ENCODE data around the gene NUBP2. TPM values are rescaled to one million over a fixed set of nuclear protein-coding genes. Genes with fewer than 3 reads are reported as not detected.

The NUBP2 gene
- total RNA-seq, 1 donor from 2014 or later = 49.8 TPM

DNA sequence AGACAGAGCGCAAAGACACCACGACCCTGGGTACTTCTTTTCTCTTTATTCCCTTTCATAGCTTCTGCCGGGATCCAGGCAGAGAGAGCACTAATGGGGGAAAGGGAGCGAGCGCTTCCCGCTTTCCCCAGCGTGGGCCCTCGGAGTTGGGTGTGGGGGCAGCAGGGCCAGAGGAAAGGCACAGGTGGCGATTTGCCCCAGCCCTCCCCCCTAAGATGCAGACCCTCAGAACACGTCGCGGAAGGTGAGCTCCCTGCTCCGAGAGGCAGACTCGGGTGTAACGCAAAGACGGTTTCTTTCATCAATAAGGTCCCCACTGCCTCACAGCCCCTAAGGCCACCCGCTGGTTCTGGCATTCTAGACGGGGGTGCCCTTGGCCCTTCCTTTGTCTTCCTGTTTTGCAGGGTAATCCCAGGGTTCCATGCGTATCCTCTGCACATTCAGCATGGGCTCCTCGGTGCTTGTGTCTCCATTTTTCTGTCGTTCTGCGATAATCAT, 10.8 kb upstream of the NUBP2 start:
- peaks cover 13% of the 10 kb centered on the region for H3K27me3 Mint-ChIP-seq (ENCODE audit: unreplicated experiment)
- peak overlapping the region; percentile 90 for H3K27ac Mint-ChIP-seq (ENCODE audit: unreplicated experiment)
- H3K4me3 Mint-ChIP-seq (ENCODE audit: unreplicated experiment) = peak overlapping the region; percentile 97
- TF ChIP-seq CTCF (IDR thresholded peaks at IDR 0.05; ENCODE audit: unreplicated experiment) = no peak
- peaks cover 5% of the 10 kb centered on the region for H3K36me3 Mint-ChIP-seq (ENCODE audit: low read depth, unreplicated experiment)
- peaks cover 10% of the 10 kb centered on the region for H3K4me1 Mint-ChIP-seq (ENCODE audit: unreplicated experiment)
- no peaks in the 10 kb centered on the region for H3K9me3 Mint-ChIP-seq (ENCODE audit: unreplicated experiment)
- DNase-seq (ENCODE audit: low spot score) = no peak

- no peaks in the 10 kb centered on the region for H3K9me3 Mint-ChIP-seq (ENCODE audit: unreplicated experiment)
- peaks cover 13% of the 10 kb centered on the region for H3K27me3 Mint-ChIP-seq (ENCODE audit: unreplicated experiment)
- DNase-seq (ENCODE audit: low spot score) = no peak
- peaks cover 10% of the 10 kb centered on the region for H3K4me1 Mint-ChIP-seq (ENCODE audit: unreplicated experiment)
- no peak for TF ChIP-seq CTCF (IDR thresholded peaks at IDR 0.05; ENCODE audit: unreplicated experiment)
- H3K36me3 Mint-ChIP-seq (ENCODE audit: low read depth, unreplicated experiment) = peaks cover 5% of the 10 kb centered on the region
- peak within 1 kb of the TSS; percentile 90 for H3K27ac Mint-ChIP-seq (ENCODE audit: unreplicated experiment)
- peak within 1 kb of the TSS; percentile 97 for H3K4me3 Mint-ChIP-seq (ENCODE audit: unreplicated experiment)
Observed at GRCh38 chr16:1772362-1772907, 10.3 kb upstream of the NUBP2 start, which contains the start of gene EME2. Gene EME2, plus strand, starts transcription at chr16:1772810. Its CDS starts 418 bp downstream, at chr16:1773228.

DNA sequence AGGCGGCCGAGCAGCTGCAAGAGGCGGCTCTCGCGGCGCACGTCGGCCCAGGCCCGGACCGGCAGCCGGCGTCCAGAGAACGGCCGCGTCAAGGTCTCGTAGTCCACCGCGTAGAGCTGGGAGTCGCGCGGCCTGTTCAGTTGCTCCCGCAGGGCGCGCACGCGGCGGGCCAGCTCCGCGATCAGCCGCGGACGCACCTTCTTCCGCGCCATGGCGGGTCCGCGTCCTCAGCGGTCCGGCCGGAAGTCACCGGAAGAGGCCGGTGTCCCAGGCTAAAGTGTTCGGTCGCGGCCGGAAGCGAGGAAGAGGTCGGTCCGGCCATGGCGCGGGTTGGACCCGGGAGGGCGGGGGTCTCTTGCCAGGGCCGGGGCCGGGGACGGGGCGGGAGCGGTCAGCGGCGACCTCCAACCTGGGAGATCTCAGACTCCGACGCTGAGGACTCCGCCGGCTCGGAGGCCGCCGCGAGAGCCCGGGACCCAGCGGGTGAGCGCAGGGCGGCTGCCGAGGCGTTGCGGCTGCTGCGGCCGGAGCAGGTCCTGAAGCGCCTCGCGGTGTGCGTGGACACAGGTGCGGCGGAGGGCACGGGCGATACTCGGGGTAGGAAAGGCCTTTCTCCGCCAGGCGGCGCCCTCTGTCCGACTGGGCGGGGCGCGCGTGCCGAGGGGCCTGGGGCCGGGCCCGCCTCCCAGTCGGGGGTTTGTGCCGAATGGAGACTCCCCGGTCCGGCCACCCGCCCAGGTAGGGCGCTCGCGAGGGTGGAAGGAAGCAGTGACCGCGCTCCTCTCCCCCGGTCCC, 9.7 kb upstream of the NUBP2 start, which contains the start of gene MRPS34:
MRPS34 (minus strand) TSS at position 227 of the 795 bp plus-strand sequence; CDS start at position 212, 15 bp downstream.
- H3K27me3 Mint-ChIP-seq (ENCODE audit: unreplicated experiment) = peaks cover 13% of the 10 kb centered on the region
- TF ChIP-seq CTCF (IDR thresholded peaks at IDR 0.05; ENCODE audit: unreplicated experiment) = peak; percentile 92
- H3K27ac Mint-ChIP-seq (ENCODE audit: unreplicated experiment) = peak within 1 kb of the TSS; percentile 90
- no peaks in the 10 kb centered on the region for H3K9me3 Mint-ChIP-seq (ENCODE audit: unreplicated experiment)
- peaks cover under 1% of the 10 kb centered on the region for H3K36me3 Mint-ChIP-seq (ENCODE audit: low read depth, unreplicated experiment)
- peak within 1 kb of the TSS; percentile 97 for H3K4me3 Mint-ChIP-seq (ENCODE audit: unreplicated experiment)
- H3K4me1 Mint-ChIP-seq (ENCODE audit: unreplicated experiment) = peaks cover 10% of the 10 kb centered on the region
- peak; percentile 86 for DNase-seq (ENCODE audit: low spot score)

DNA sequence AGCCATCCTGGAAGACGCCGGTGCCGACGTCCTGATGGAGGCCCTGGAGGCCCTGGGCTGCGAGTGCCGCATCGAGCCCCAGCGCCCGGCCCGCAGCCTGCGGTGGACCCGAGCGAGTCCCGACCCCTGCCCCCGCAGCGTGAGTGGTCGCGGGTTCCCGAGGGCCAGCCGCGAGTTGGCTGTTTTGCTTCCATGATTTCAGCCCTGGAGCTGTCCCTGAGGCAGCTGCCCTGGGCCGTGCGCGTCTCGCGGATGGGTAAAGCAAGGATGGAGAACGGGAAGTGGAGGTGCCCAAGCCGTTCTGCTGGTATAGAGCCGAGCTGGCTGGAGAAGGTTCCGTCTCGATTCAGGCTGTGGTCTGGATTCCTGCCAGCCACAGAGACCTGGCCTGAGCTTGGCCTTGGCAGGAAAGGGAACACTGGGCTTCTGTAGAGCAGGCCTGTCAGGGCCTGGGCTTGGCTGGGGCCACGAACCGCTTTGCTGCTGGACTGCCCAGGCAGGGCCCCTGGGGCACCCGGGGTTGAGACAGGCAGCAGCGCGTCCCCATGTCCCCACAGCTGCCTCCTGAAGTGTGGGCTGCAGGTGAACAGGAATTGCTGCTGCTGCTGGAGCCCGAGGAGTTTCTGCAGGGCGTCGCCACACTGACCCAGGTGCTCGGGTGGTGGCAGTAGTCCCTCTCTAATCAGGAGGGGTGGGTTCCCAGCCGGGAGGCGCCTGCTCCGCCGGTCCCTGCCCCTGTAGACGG, 8.9 kb upstream of the NUBP2 start:
- Mint-ChIP-seq H3K36me3 (ENCODE audit: low read depth, unreplicated experiment) (no peaks in the 10 kb centered on the region), H3K9me3 (ENCODE audit: unreplicated experiment) (no peaks in the 10 kb centered on the region), H3K27ac (ENCODE audit: unreplicated experiment) (no peak overlapping the region), H3K4me3 (ENCODE audit: unreplicated experiment) (peak overlapping the region; percentile 86), H3K4me1 (ENCODE audit: unreplicated experiment) (peaks cover 10% of the 10 kb centered on the region), H3K27me3 (ENCODE audit: unreplicated experiment) (peaks cover 13% of the 10 kb centered on the region)
- no peak for TF ChIP-seq CTCF (IDR thresholded peaks at IDR 0.05; ENCODE audit: unreplicated experiment)
- no peak for DNase-seq (ENCODE audit: low spot score)

Data from endothelial cell (in vitro differentiated cells).